Endodermal cell (in vitro differentiated cells): Measurements from ENCODE around the gene PSENEN. TPM values are rescaled to one million over a fixed set of nuclear protein-coding genes. Genes with fewer than 3 reads are reported as not detected.

ENCODE experiments used
- DNase-seq: peaks from one replicate; pipeline ENCODE4 v3.0.0-alpha.2; 2017
- H3K27ac ChIP-seq: 2 replicates; pipeline ENCODE4 v1.5.1; 2013; ENCODE audit warnings: mild to moderate bottlenecking, low read depth, low read length, moderate library complexity
- H3K27me3 ChIP-seq: 2 replicates; pipeline ENCODE4 v1.6.1; 2013; ENCODE audit warnings: mild to moderate bottlenecking, low read length, moderate library complexity; ENCODE audit not compliant: insufficient read depth, control insufficient read depth, poor library complexity, severe bottlenecking
- H3K36me3 ChIP-seq: 2 replicates; pipeline ENCODE4 v1.7.0; 2013; ENCODE audit warnings: mild to moderate bottlenecking, low read length, moderate library complexity; ENCODE audit not compliant: control insufficient read depth, insufficient read depth
- H3K4me1 ChIP-seq: one replicate; pipeline ENCODE4 v1.7.0; 2013; ENCODE audit warnings: low read length; ENCODE audit not compliant: control insufficient read depth, insufficient read depth
- H3K4me3 ChIP-seq: 2 replicates; pipeline ENCODE4 v1.5.1; 2013; ENCODE audit warnings: mild to moderate bottlenecking, low read length, moderate library complexity
- H3K9ac ChIP-seq: 2 replicates; pipeline ENCODE4 v1.6.1; 2013; ENCODE audit warnings: mild to moderate bottlenecking, low read length, moderate library complexity; ENCODE audit not compliant: poor library complexity, severe bottlenecking; ENCODE audit errors: extremely low read depth
- H3K9me3 ChIP-seq: 2 replicates; pipeline ENCODE4 v1.6.1; 2013; ENCODE audit warnings: mild to moderate bottlenecking, low read length, moderate library complexity; ENCODE audit not compliant: control insufficient read depth
- H3K27ac Mint-ChIP-seq: 2 replicates; pipeline ENCODE4 v1.8.0; 2020; ENCODE audit warnings: mixed read lengths
- H3K27me3 Mint-ChIP-seq: 2 replicates; pipeline ENCODE4 v1.8.0; 2021; ENCODE audit warnings: mild to moderate bottlenecking, mixed read lengths; ENCODE audit not compliant: insufficient read depth
- H3K36me3 Mint-ChIP-seq: 2 replicates; pipeline ENCODE4 v1.8.0; 2020; ENCODE audit warnings: low read depth, mixed read lengths
- H3K4me1 Mint-ChIP-seq: 2 replicates; pipeline ENCODE4 v1.8.0; 2020; ENCODE audit warnings: mixed read lengths
- H3K4me3 Mint-ChIP-seq: 2 replicates; pipeline ENCODE4 v1.8.0; 2020; ENCODE audit warnings: mild to moderate bottlenecking, moderate library complexity, mixed read lengths
- H3K9me3 Mint-ChIP-seq: 2 replicates; pipeline ENCODE4 v1.8.0; 2020; ENCODE audit warnings: mild to moderate bottlenecking, mixed read lengths
- WGBS, 2 experiments: methylation state at CpG; one replicate each; pipeline versions ENCODE4 v1.1.5 to v1.1.7; 2013; ENCODE audit warnings: missing lambda C conversion rate in 2 of 2, mixed read lengths in 1 of 2; ENCODE audit not compliant: insufficient coverage in 1 of 2, insufficient read length in 1 of 2; 5-methylcytosine and 5-hydroxymethylcytosine counted together
- total RNA-seq, 2 donors: library from RNA; stranded (reverse); fragmentation: NEBNext Ultra II Directional in 1 of 2; extraction: Animal tissue kit (Norgen Biotek cat#: 25700) in 1 of 2; gene quantifications; 2 replicates in 1 of 2; 3 replicates in 1 of 2; pipeline ENCODE4 v1.2.1, GENCODE V29; 2021
- TF ChIP-seq, protein P1 (sequence below): fragments of 200-600 bp; sonication (generic); conservative IDR thresholded peaks from 2 replicates; pipeline ENCODE4 v1.5.0; 2021; ENCODE audit warnings: antibody characterized with exemption, mild to moderate bottlenecking

PSENEN gene
- total RNA-seq, 2 donors from 2014 or later: 101 to 109 TPM

- Mint-ChIP-seq H3K4me1 (peaks cover 20% of the 10 kb centered on the region), H3K4me3 (no peak overlapping the region), H3K27me3 (peaks cover 32% of the 10 kb centered on the region), H3K27ac (no peak overlapping the region), H3K9me3 (no peaks in the 10 kb centered on the region), H3K36me3 (no peaks in the 10 kb centered on the region)
- 94% methylated on average over 5 to 8 of the region's 8 CpGs for WGBS, 2 experiments
- Histone ChIP-seq H3K9ac (no peak overlapping the region), H3K27ac (no peak overlapping the region), H3K4me1 (peaks cover 3% of the 10 kb centered on the region), H3K36me3 (no peaks in the 10 kb centered on the region), H3K9me3 (no peaks in the 10 kb centered on the region), H3K4me3 (no peak overlapping the region), H3K27me3 (peaks cover 11% of the 10 kb centered on the region)
- TF ChIP-seq, protein P1, sequence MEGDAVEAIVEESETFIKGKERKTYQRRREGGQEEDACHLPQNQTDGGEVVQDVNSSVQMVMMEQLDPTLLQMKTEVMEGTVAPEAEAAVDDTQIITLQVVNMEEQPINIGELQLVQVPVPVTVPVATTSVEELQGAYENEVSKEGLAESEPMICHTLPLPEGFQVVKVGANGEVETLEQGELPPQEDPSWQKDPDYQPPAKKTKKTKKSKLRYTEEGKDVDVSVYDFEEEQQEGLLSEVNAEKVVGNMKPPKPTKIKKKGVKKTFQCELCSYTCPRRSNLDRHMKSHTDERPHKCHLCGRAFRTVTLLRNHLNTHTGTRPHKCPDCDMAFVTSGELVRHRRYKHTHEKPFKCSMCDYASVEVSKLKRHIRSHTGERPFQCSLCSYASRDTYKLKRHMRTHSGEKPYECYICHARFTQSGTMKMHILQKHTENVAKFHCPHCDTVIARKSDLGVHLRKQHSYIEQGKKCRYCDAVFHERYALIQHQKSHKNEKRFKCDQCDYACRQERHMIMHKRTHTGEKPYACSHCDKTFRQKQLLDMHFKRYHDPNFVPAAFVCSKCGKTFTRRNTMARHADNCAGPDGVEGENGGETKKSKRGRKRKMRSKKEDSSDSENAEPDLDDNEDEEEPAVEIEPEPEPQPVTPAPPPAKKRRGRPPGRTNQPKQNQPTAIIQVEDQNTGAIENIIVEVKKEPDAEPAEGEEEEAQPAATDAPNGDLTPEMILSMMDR: no peak
- no peak for DNase-seq
Measured at GRCh38 chr19:35779033-35779432, 33.6 kb downstream of the PSENEN start.

DNA sequence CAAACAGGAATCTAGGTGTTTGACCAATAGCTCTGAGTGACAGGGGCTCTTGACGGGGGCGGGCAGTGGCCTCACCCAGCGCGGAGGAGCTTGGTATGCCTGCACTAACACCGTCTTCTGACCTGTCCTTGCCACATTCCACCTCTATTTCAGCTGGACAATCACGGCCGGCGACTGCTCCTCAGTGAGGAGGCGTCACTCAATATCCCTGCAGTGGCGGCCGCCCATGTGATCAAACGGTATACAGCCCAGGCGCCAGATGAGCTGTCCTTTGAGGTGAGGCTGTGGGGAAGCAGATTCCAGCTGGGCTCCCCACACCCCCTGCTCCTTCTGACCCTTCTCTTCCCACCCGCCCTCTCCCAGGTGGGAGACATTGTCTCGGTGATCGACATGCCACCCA, 34.6 kb downstream of the PSENEN start:
- WGBS, 2 experiments: 94 to 96% methylated on average over 15 to 16 of the region's 16 CpGs
- no peaks in the 10 kb centered on the region for H3K36me3 Mint-ChIP-seq
- Histone ChIP-seq H3K9ac (no peak overlapping the region), H3K27ac (no peak overlapping the region), H3K4me1 (peaks cover 3% of the 10 kb centered on the region), H3K27me3 (peaks cover 11% of the 10 kb centered on the region), H3K36me3 (no peaks in the 10 kb centered on the region), H3K9me3 (no peaks in the 10 kb centered on the region), H3K4me3 (no peak overlapping the region)
- peaks cover 29% of the 10 kb centered on the region for H3K27me3 Mint-ChIP-seq
- DNase-seq: no peak
- H3K4me1 Mint-ChIP-seq: peaks cover 16% of the 10 kb centered on the region
- no peaks in the 10 kb centered on the region for H3K9me3 Mint-ChIP-seq
- TF ChIP-seq, protein P1: no peak
- no peak overlapping the region for H3K27ac Mint-ChIP-seq
- no peak overlapping the region for H3K4me3 Mint-ChIP-seq

DNA sequence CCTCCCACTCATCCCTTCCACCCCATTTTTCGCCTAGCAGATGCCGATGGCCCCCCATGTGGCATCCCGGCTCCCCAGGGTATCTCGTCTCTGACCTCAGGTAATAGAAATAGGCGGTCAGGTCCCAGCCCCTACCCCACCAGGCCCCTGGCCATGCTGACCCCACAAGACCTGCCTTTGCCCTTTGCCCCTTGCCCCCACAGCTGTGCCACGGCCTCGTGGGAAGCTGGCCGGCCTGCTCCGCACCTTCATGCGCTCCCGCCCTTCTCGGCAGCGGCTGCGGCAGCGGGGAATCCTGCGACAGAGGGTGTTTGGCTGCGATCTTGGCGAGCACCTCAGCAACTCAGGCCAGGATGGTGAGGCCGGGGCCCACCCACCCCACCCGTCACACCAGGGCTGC, 35.3 kb downstream of the PSENEN start:
- Histone ChIP-seq H3K27me3 (peaks cover 11% of the 10 kb centered on the region), H3K4me1 (peaks cover 3% of the 10 kb centered on the region), H3K36me3 (no peaks in the 10 kb centered on the region), H3K4me3 (no peak overlapping the region), H3K27ac (no peak overlapping the region), H3K9me3 (no peaks in the 10 kb centered on the region), H3K9ac (no peak overlapping the region)
- Mint-ChIP-seq H3K4me3 (no peak overlapping the region), H3K27me3 (peaks cover 29% of the 10 kb centered on the region), H3K27ac (no peak overlapping the region), H3K36me3 (no peaks in the 10 kb centered on the region), H3K4me1 (peaks cover 19% of the 10 kb centered on the region), H3K9me3 (no peaks in the 10 kb centered on the region)
- TF ChIP-seq, protein P1: no peak
- DNase-seq: no peak
- WGBS, 2 experiments: 97 to 100% methylated on average over 4 to 20 of the region's 20 CpGs
